Tibial artery (tissue), 4 donors: ENCODE results near the gene COL2A1.

Source experiments
- DNase-seq, 2 donors: peaks; one replicate each; pipeline ENCODE4 v3.0.0-alpha.2; 2019
- H3K27ac ChIP-seq, 2 donors: fragments of 200-600 bp; sonication (generic) in 1 of 2; 1 replicate in 1 of 2; 2 replicates in 1 of 2; pipeline ENCODE4 v1.5.1; 2018 to 2019; ENCODE audit warnings: mild to moderate bottlenecking in 1 of 2
- H3K27me3 ChIP-seq, 2 donors: fragments of 200-600 bp; sonication (generic) in 1 of 2; one replicate each; pipeline versions ENCODE4 v1.5.1 to v1.6.0; 2016 to 2019
- H3K36me3 ChIP-seq, 3 donors: fragments of 200-600 bp; sonication (generic) in 2 of 3; one replicate each; pipeline ENCODE4 v1.5.1; 2016 to 2019; ENCODE audit warnings: mild to moderate bottlenecking in 2 of 3
- H3K4me1 ChIP-seq, 4 donors: fragments of 200-600 bp; sonication (generic) in 2 of 4; 1 replicate in 3 of 4; 2 replicates in 1 of 4; pipeline ENCODE4 v1.5.1; 2016 to 2019
- H3K4me3 ChIP-seq, 2 donors: fragments of 200-600 bp; sonication (generic) in 1 of 2; 1 replicate in 1 of 2; 2 replicates in 1 of 2; pipeline ENCODE4 v1.5.1; 2018 to 2019; ENCODE audit warnings: mild to moderate bottlenecking in 2 of 2
- H3K9me3 ChIP-seq, 3 donors: fragments of 200-600 bp; sonication (generic) in 1 of 3; one replicate each; pipeline ENCODE4 v1.5.1; 2016 to 2019
- CTCF ChIP-seq, 2 experiments: fragments of 200-600 bp in 1 of 2; fragments of 450-650 bp in 1 of 2; IDR thresholded peaks; one replicate each; pipeline ENCODE4 v1.5.1; 2017 to 2019; ENCODE audit warnings: antibody characterized with exemption in 2 of 2, mild to moderate bottlenecking in 1 of 2, moderate library complexity in 1 of 2
- intact Hi-C: fragments of 100-400 bp; cut with DNase I; formaldehyde crosslinking; loops from one replicate; pipeline ENCODE4 v1.15.0; 2023; ENCODE audit warnings: low total_unique reads

COL2A1 gene

GRCh38 chr12:47940773-47941474, 63.4 kb downstream of the COL2A1 start:
- intact Hi-C loops = no loop called here
- Histone ChIP-seq H3K4me1 (peaks cover 0 to 6% (median 2%) of the 10 kb centered on the region in 4 donors), H3K4me3 (no peak overlapping the region), H3K9me3 (no peaks in the 10 kb centered on the region), H3K27ac (no peak overlapping the region), H3K36me3 (no peaks in the 10 kb centered on the region), H3K27me3 (peaks cover 0 to 34% of the 10 kb centered on the region in 2 donors)
- DNase-seq = peak in 1 of 2 donors; percentile 5
- no peak for TF ChIP-seq CTCF (IDR thresholded peaks at IDR 0.05)

DNA sequence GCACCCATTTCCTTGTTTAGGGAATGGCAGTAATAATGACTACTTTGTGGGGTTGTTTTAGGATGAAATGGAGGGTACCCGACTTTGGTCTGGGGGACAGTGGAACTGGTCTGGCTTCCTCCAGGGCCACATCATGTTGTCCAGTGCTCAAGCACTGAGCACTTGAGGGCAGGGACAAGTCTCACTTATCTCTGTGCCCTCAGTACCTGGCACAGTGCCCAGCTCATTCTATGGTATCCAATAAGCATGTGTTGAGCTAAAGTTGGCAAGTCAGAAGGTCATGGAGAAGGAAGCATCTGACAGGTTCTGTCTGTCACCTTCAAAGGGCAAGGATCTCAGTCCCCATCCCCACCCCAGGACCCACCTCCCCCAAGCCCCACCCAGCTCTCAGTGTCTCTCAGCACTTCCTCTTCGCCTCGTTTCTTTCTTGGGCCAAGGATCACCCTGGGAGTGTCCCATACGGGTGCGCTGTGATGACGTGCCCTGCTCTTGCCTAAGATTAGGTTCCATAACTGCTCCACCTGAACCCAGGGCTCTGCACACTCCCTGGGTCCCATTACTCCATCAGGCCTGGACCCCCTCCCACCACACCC, 65.2 kb downstream of the COL2A1 start:
- peaks cover 0 to 9% (median 3%) of the 10 kb centered on the region in 4 donors for H3K4me1 ChIP-seq
- no peaks in the 10 kb centered on the region for H3K9me3 ChIP-seq
- DNase-seq = peak in 1 of 2 donors; percentile 16
- no peak overlapping the region for H3K4me3 ChIP-seq
- H3K27me3 ChIP-seq = peaks cover 0 to 33% of the 10 kb centered on the region in 2 donors
- intact Hi-C loops = no loop called here
- no peak overlapping the region for H3K27ac ChIP-seq
- TF ChIP-seq CTCF (IDR thresholded peaks at IDR 0.05) = no peak
- no peaks in the 10 kb centered on the region for H3K36me3 ChIP-seq

DNA sequence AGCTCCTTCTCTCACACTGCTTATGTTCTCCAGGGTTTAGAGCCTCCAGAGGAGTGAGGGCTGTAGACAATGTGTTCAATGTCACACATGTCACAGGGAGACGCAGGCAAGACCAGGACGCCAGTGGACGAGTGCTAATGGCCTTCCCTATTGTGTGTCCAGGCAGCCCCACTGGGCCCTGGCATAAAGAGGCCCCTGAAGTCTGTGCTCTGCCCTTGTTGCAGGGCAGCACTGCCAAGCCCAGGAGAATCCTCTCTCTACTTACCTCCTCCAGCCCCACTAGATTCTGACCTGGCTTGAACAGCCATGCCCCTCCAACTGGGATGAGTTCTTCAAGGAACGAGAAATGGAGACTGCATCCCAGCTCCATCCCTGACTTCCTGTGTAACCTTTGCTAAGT, 65.7 kb downstream of the COL2A1 start:
- H3K4me3 ChIP-seq = no peak overlapping the region
- H3K27ac ChIP-seq = no peak overlapping the region
- H3K9me3 ChIP-seq = no peaks in the 10 kb centered on the region
- no peak for TF ChIP-seq CTCF (IDR thresholded peaks at IDR 0.05)
- peaks cover 0 to 9% (median 3%) of the 10 kb centered on the region in 4 donors for H3K4me1 ChIP-seq
- intact Hi-C loops = no loop called here
- no peaks in the 10 kb centered on the region for H3K36me3 ChIP-seq
- H3K27me3 ChIP-seq = peaks cover 0 to 28% of the 10 kb centered on the region in 2 donors
- DNase-seq = no peak

DNA sequence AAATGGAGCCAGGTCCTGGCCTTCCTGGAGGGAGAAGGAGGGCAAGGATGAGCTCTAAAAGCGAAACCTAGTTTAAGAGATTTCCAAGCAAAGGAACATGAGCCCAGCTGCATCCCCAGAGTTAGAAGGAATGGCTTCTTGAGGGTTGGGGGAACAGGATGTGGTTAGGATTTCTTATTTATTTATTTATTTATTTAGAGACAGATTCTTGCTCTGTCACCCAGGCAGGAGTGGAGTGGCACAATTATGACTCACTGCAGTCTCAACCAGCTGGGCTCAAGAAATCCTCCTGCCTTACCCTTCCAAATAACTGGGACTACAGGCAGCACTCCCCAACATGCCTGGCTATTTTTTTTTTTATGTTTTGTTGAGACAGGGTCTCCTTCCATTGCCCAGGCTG, 66.2 kb downstream of the COL2A1 start:
- Histone ChIP-seq H3K27ac (no peak overlapping the region), H3K27me3 (peaks cover 0 to 23% of the 10 kb centered on the region in 2 donors), H3K9me3 (no peaks in the 10 kb centered on the region), H3K36me3 (no peaks in the 10 kb centered on the region), H3K4me3 (no peak overlapping the region), H3K4me1 (peaks cover 0 to 9% (median 3%) of the 10 kb centered on the region in 4 donors)
- intact Hi-C loops = no loop called here
- no peak for DNase-seq
- TF ChIP-seq CTCF (IDR thresholded peaks at IDR 0.05) = no peak

- intact Hi-C loops = no loop called here
- no peaks in the 10 kb centered on the region for H3K36me3 ChIP-seq
- H3K4me3 ChIP-seq = no peak overlapping the region
- peaks cover 0 to 4% (median 0%) of the 10 kb centered on the region in 4 donors for H3K4me1 ChIP-seq
- TF ChIP-seq CTCF (IDR thresholded peaks at IDR 0.05) = no peak
- no peak for DNase-seq
- H3K27ac ChIP-seq = no peak overlapping the region
- H3K27me3 ChIP-seq = no peaks in the 10 kb centered on the region
- no peaks in the 10 kb centered on the region for H3K9me3 ChIP-seq
These were observed 69.1 kb downstream of the COL2A1 start for GRCh38 chr12:47935184-47935583.
